Activated CD4-positive, alpha-beta memory T cell treated with anti-CD3 and anti-CD28 coated beads for 36 hours (primary cell): ENCODE results near the gene SLC38A8. TPM values are rescaled to one million over a fixed set of nuclear protein-coding genes. Genes with fewer than 3 reads are reported as not detected.

Source experiments
- CTCF ChIA-PET: fragments of 350-600 bp; sonication (Branson Sonifier 250); formaldehyde crosslinking; loops from one replicate; lab custom pipeline; 2021; ENCODE audit warnings: antibody characterized with exemption, inconsistent platforms; lab: Charles Lee
- POLR2A ChIA-PET: fragments of 350-600 bp; sonication (Branson Sonifier 250); formaldehyde crosslinking; loops from one replicate; lab custom pipeline; 2021; ENCODE audit warnings: antibody characterized with exemption; lab: Charles Lee
- DNase-seq: peaks from one replicate; pipeline ENCODE4 v3.0.0-alpha.2; 2020
- H3K27ac Mint-ChIP-seq: one replicate; pipeline ENCODE4 v1.8.0; 2021; ENCODE audit warnings: mixed read lengths
- H3K27me3 Mint-ChIP-seq: one replicate; pipeline ENCODE4 v1.8.0; 2021; ENCODE audit warnings: mixed read lengths
- H3K36me3 Mint-ChIP-seq: one replicate; pipeline ENCODE4 v1.8.0; 2021; ENCODE audit warnings: mixed read lengths
- H3K4me1 Mint-ChIP-seq: one replicate; pipeline ENCODE4 v1.8.0; 2021; ENCODE audit warnings: low read depth, mixed read lengths
- H3K4me3 Mint-ChIP-seq: one replicate; pipeline ENCODE4 v1.8.0; 2021; ENCODE audit warnings: mild to moderate bottlenecking, mixed read lengths
- H3K9me3 Mint-ChIP-seq: one replicate; pipeline ENCODE4 v1.8.0; 2021; ENCODE audit warnings: mixed read lengths
- intact Hi-C: fragments of 100-400 bp; cut with micrococcal nuclease; formaldehyde crosslinking; loops from one replicate; pipeline ENCODE4 v1.15.1; 2023
- total RNA-seq, 2 experiments: library from RNA; stranded (reverse); gene quantifications; one replicate each; pipeline ENCODE4 v1.2.3, GENCODE V29; 2021

Gene SLC38A8
- total RNA-seq, 2 experiments from 2014 or later, result not detected

DNA sequence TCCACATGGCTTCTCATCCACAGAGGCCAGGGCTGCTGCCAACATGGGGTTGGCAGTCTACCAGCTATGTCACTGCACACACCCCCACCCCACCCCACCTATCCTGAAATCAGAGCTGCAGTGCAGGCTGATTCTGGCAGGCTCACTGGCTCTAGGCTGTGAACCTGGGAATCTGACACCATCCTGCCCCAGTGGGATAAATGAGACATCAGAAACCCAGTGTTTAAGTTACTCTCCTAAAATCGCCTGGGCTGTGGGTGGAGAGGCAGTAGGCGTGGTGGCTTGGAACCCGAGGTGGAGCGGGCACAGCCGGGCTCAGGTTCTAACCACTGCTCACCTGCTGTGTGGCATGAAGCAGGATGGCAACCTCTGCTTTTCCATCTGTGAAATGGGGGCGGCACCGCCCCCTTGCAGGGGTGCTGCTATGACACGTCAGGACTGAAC lies 5.6 kb downstream of the SLC38A8 start:
- no peak for DNase-seq
- Mint-ChIP-seq H3K4me3 (no peak overlapping the region), H3K9me3 (peaks cover 9% of the 10 kb centered on the region), H3K4me1 (no peaks in the 10 kb centered on the region), H3K36me3 (no peaks in the 10 kb centered on the region), H3K27ac (no peak overlapping the region), H3K27me3 (peaks cover 3% of the 10 kb centered on the region)
- ChIA-PET CTCF (no interaction called here), POLR2A (no interaction called here)
- intact Hi-C loops, result no loop called here

- H3K4me3 Mint-ChIP-seq, result no peak overlapping the region
- peaks cover 9% of the 10 kb centered on the region for H3K9me3 Mint-ChIP-seq
- no peaks in the 10 kb centered on the region for H3K36me3 Mint-ChIP-seq
- intact Hi-C loops, result no loop called here
- H3K4me1 Mint-ChIP-seq, result no peaks in the 10 kb centered on the region
- ChIA-PET CTCF (no interaction called here), POLR2A (no interaction called here)
- H3K27ac Mint-ChIP-seq, result no peak overlapping the region
- H3K27me3 Mint-ChIP-seq, result peaks cover 3% of the 10 kb centered on the region
- DNase-seq, result no peak
Observed at GRCh38 chr16:84036131-84036530, 6.5 kb downstream of the SLC38A8 start.

DNA sequence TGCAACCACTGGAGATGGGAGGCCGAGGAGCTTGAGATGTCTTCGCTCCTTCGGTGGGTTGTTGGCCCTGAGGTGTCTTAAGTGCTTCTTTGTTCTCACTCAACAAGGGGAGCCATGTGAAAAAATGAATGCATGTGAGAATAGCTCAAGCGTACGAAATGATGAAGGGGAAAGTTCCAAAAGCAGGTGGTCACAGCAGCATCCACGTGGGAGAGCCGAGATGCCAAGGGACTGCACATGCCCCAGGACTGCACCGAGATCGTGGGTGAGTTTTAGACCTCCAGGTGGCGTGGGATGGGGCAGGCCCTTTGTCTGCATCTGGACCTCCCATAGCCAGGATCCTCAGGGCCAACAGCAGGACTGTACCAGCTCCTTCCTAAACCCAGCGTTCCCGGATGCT lies 8.1 kb downstream of the SLC38A8 start:
- peaks cover 9% of the 10 kb centered on the region for H3K9me3 Mint-ChIP-seq
- CTCF ChIA-PET, result no interaction called here
- H3K27me3 Mint-ChIP-seq, result peaks cover 8% of the 10 kb centered on the region
- no peak overlapping the region for H3K4me3 Mint-ChIP-seq
- POLR2A ChIA-PET, result no interaction called here
- DNase-seq, result no peak
- H3K36me3 Mint-ChIP-seq, result no peaks in the 10 kb centered on the region
- peaks cover 6% of the 10 kb centered on the region for H3K4me1 Mint-ChIP-seq
- no peak overlapping the region for H3K27ac Mint-ChIP-seq
- intact Hi-C loops, result no loop called here

DNA sequence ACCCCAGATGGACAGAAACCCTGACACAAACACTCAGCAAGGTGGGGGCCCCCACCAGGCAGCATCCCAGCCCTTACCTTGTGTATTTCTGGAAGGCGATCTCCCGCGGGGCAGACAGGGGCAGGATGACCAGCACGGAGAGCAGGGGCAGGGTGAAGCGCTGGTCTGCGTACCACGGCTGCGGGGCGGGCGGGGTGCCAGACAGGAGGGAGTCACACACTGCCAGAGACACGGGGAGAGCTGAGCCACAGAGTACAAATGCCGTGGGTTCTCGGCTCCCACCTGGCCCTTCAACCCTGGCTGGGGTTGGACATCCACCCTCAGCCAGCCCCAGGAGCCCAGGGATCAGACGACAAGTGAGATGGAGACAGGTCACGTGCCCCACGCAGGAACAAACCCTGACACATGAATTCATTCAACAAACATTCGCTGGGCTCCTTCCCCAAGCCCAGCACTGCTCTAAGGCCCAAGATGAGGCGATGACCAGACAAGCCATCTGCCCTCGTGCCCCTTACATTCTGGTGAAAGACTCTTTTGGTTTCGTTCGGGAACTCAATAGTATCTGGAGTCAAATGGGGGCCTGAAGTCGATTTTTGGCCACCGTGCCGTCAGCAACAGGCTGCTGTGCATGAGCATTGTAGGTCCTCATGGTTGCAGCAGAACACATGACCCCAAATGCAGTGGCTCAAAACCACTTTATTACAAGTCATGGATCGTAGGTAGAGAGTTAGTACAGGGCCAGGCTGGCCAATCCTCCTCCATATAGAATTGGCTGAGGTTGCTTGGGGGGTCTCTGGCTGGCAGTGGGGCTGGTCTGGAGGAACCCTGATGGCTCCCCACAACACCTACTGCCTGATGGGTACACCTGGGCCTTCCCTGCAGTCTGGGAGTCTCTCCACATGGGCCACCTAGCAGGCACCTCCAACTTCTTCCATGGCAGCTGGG lies 9.1 kb downstream of the SLC38A8 start:
- Mint-ChIP-seq H3K27me3 (peaks cover 8% of the 10 kb centered on the region), H3K36me3 (no peaks in the 10 kb centered on the region), H3K27ac (no peak overlapping the region), H3K4me1 (peaks cover 9% of the 10 kb centered on the region), H3K4me3 (no peak overlapping the region), H3K9me3 (peaks cover 9% of the 10 kb centered on the region)
- ChIA-PET CTCF (no interaction called here), POLR2A (no interaction called here)
- intact Hi-C loops, result no loop called here
- no peak for DNase-seq

GRCh38 chr16:84032458-84033178 lies 10.0 kb downstream of the SLC38A8 start:
- H3K36me3 Mint-ChIP-seq, result no peaks in the 10 kb centered on the region
- H3K27me3 Mint-ChIP-seq, result peaks cover 12% of the 10 kb centered on the region
- H3K9me3 Mint-ChIP-seq, result peaks cover 9% of the 10 kb centered on the region
- ChIA-PET CTCF (no interaction called here), POLR2A (no interaction called here)
- intact Hi-C loops, result no loop called here
- DNase-seq, result no peak
- no peak overlapping the region for H3K27ac Mint-ChIP-seq
- no peak overlapping the region for H3K4me3 Mint-ChIP-seq
- H3K4me1 Mint-ChIP-seq, result peaks cover 9% of the 10 kb centered on the region

DNA sequence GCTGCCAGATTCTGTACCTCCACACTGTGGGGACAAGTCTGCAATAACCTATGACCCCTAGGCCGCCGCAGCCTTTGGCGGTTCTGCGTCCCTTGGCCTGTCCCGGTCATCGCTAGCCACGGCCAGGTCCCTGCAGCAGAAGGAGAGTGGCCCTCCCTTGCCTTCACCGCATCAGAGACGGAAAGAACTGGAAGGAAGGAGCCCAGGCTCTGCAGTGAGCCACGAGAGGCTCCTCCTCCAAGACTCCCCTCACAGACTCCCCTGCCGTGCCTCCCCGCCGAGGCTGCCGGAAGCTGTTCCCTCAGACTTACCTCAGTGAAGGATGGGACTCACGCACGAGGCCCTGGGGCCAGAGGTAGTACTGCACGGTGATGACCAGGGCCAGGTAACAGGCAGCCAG lies 11.0 kb downstream of the SLC38A8 start:
- CTCF ChIA-PET, result no interaction called here
- intact Hi-C loops, result no loop called here
- Mint-ChIP-seq H3K36me3 (no peaks in the 10 kb centered on the region), H3K4me1 (peaks cover 9% of the 10 kb centered on the region), H3K27ac (no peak overlapping the region), H3K27me3 (peaks cover 13% of the 10 kb centered on the region), H3K9me3 (peaks cover 9% of the 10 kb centered on the region), H3K4me3 (no peak overlapping the region)
- DNase-seq, result no peak
- POLR2A ChIA-PET, result no interaction called here

DNA sequence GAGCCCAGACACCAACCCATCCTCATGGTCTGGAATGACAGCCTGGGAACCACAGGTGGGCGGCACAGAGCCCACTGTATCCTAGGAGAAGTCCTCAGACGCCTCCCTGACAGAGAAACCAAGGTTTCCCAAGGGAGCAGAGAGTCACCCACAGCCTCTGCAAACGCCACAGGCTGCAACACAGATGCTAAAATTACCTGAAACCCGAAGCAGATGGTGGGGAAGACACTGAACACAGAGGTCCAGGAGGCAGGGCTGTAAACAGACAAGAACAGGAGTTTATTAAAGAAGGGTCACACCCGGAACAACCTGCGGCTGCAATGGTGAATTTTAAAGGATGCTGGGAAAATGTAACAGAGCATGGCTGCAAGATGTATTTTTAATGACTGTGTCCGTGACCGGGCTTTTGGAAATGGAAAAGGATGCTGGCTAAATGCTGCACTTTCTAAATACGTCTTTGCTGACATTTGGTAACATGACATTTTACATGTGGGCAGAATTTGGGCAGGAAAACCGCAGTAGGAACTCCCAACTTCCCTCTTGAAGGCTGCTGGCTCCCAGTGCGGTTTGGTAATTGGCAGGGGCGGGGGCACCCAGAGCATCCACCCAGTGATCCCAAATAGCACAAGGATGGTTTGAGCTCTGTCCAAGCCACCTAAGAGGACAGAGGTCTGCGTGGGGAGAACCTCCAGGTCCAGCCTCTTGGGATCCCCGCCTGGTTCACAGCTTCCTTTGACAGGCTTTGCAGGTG lies 13.1 kb downstream of the SLC38A8 start:
- Mint-ChIP-seq H3K9me3 (no peaks in the 10 kb centered on the region), H3K27ac (no peak overlapping the region), H3K4me3 (no peak overlapping the region), H3K27me3 (peaks cover 13% of the 10 kb centered on the region), H3K4me1 (peaks cover 9% of the 10 kb centered on the region), H3K36me3 (no peaks in the 10 kb centered on the region)
- intact Hi-C loops, result no loop called here
- CTCF ChIA-PET, result interaction anchor here (0.5 kb wide), 1 partner anchor 1790 kb away, joined by 3 read pairs; no protein-coding TSS in a partner anchor
- POLR2A ChIA-PET, result no interaction called here
- DNase-seq, result no peak

DNA sequence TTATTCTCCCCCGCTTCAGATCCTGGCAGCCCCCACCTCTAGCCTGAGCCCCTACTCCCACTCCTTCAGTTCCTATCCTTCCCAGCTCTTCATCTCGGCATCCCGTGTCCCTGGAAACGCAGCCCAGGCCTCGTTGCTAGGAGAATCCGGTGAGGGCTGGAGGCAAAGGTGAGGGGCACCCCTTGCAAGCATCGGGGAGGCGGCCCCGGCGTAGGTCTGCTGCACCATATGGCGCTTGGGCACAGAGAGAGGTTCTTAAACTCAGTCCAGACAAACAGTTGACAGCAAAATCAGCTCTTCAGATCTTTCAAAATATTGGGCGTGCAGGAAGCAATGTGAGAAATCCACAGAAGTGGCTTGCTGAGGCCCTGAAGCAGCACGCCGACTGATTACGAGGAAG lies 15.0 kb downstream of the SLC38A8 start:
- no peak overlapping the region for H3K4me3 Mint-ChIP-seq
- H3K36me3 Mint-ChIP-seq, result no peaks in the 10 kb centered on the region
- peaks cover 9% of the 10 kb centered on the region for H3K4me1 Mint-ChIP-seq
- intact Hi-C loops, result no loop called here
- H3K27me3 Mint-ChIP-seq, result peaks cover 15% of the 10 kb centered on the region
- no peak overlapping the region for H3K27ac Mint-ChIP-seq
- no peaks in the 10 kb centered on the region for H3K9me3 Mint-ChIP-seq
- CTCF ChIA-PET, result no interaction called here
- no peak for DNase-seq
- POLR2A ChIA-PET, result no interaction called here

- Mint-ChIP-seq H3K4me1 (peaks cover 9% of the 10 kb centered on the region), H3K4me3 (no peak overlapping the region), H3K9me3 (peaks cover 4% of the 10 kb centered on the region), H3K36me3 (no peaks in the 10 kb centered on the region), H3K27ac (no peak overlapping the region), H3K27me3 (peaks cover 14% of the 10 kb centered on the region)
- ChIA-PET CTCF (no interaction called here), POLR2A (no interaction called here)
- intact Hi-C loops, result no loop called here
- DNase-seq, result no peak
Observed at GRCh38 chr16:84026606-84027005, 16.0 kb downstream of the SLC38A8 start.

DNA sequence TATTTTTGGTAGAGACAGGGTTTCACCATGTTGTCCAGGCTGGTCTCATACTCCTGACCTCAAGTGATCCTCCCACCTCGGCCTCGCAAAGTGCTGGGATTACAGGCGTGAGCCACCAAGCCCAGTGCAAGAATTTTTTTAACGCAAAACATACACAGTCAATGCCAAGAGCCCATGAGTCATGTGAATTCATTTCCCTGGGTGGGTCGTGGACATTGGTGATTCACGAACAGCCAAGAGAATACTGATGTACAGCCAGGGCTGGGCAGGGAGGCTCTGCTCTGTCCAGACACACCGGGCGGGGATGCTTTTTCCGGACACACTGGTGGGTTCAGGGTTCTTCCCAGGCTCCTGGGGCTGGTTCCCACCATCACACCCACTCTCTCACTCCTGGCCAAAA lies 17.7 kb downstream of the SLC38A8 start:
- peaks cover 11% of the 10 kb centered on the region for H3K9me3 Mint-ChIP-seq
- H3K4me3 Mint-ChIP-seq, result no peak overlapping the region
- CTCF ChIA-PET, result no interaction called here
- intact Hi-C loops, result no loop called here
- POLR2A ChIA-PET, result no interaction called here
- H3K4me1 Mint-ChIP-seq, result peaks cover 5% of the 10 kb centered on the region
- peaks cover 3% of the 10 kb centered on the region for H3K36me3 Mint-ChIP-seq
- H3K27me3 Mint-ChIP-seq, result peaks cover 12% of the 10 kb centered on the region
- no peak for DNase-seq
- H3K27ac Mint-ChIP-seq, result no peak overlapping the region

DNA sequence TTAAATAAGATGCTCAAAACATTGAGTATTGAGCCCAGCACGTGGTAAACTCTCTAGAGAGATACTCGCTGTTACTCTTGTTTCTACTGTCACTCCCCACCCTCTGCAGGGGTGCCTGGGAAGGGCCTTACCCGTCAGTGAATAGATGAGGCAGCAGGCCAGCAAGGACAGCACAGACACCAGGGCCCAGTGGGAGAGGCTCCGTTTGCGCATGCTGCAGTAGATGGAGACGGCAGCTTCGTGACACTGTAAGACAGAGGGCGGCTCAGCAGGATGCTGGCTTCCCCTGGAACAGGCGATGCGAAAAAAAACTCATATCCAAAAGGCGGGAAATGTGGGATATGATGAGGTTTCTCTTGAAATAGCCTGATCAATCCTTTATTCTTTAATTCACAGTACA lies 20.0 kb downstream of the SLC38A8 start:
- intact Hi-C loops, result no loop called here
- Mint-ChIP-seq H3K4me1 (no peaks in the 10 kb centered on the region), H3K36me3 (peaks cover 3% of the 10 kb centered on the region), H3K9me3 (peaks cover 16% of the 10 kb centered on the region), H3K4me3 (no peak overlapping the region), H3K27ac (no peak overlapping the region), H3K27me3 (peaks cover 11% of the 10 kb centered on the region)
- no peak for DNase-seq
- POLR2A ChIA-PET, result interaction anchor here (0.6 kb wide), 1 partner anchor 133 kb away, joined by 10 read pairs; no protein-coding TSS in a partner anchor
- CTCF ChIA-PET, result no interaction called here

DNA sequence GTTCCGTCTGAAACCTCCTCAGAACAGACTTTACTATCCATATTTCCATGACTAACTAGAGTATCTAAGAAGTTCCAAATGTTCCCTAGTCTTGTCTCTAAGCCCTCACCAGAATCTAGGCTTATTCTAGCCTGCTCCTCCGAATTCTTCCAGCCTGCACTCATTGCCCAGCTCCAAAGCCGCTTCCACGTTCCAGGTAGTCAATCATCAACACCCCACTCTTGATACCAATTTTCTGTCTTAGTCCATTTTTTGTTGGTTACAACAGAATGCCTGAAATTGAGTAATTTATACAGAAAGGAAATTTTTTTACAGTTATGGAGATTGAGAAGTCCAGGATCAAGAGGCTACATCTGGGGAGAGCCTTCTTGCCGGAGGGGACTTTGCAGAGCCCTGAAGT lies 21.1 kb downstream of the SLC38A8 start:
- no peaks in the 10 kb centered on the region for H3K4me1 Mint-ChIP-seq
- H3K9me3 Mint-ChIP-seq, result peaks cover 16% of the 10 kb centered on the region
- ChIA-PET POLR2A (no interaction called here), CTCF (interaction anchor here (1.4 kb wide), 1 partner anchor 45 kb away, joined by 3 read pairs; no protein-coding TSS in a partner anchor)
- intact Hi-C loops, result no loop called here
- DNase-seq, result no peak
- peaks cover 10% of the 10 kb centered on the region for H3K27me3 Mint-ChIP-seq
- no peak overlapping the region for H3K27ac Mint-ChIP-seq
- H3K4me3 Mint-ChIP-seq, result no peak overlapping the region
- peaks cover 3% of the 10 kb centered on the region for H3K36me3 Mint-ChIP-seq
